Keratinocyte (primary cell): ENCODE results near the gene SSH2. TPM values are rescaled to one million over a fixed set of nuclear protein-coding genes. Genes with fewer than 3 reads are reported as not detected.

ENCODE experiments used
- DNase-seq: peaks from one replicate; pipeline ENCODE4 v3.0.0-alpha.2; 2011; ENCODE audit warnings: low read depth, missing footprints, low spot score
- FAIRE-seq: peaks from 2 replicates; lab custom pipeline; 2011; peaks lifted over from hg19 to GRCh38; lab: Jason Lieb, UNC
- H2AFZ ChIP-seq: 2 replicates; pipeline ENCODE4 v1.6.0; 2012; ENCODE audit warnings: low read length, control low read depth, inconsistent platforms; ENCODE audit not compliant: control insufficient read depth
- H3K27ac ChIP-seq: 2 replicates; pipeline ENCODE4 v1.5.1; 2011; ENCODE audit warnings: low read length; ENCODE audit not compliant: control insufficient read depth, insufficient read depth
- H3K27me3 ChIP-seq: 3 replicates; pipeline ENCODE4 v1.6.0; 2011; ENCODE audit warnings: low read length; ENCODE audit not compliant: control insufficient read depth, insufficient read depth; ENCODE audit errors: extremely low read depth
- H3K36me3 ChIP-seq, 2 experiments: 2 replicates in 1 of 2; 3 replicates in 1 of 2; pipeline ENCODE4 v1.5.1; 2011; ENCODE audit warnings: low read length in 2 of 2, mild to moderate bottlenecking in 1 of 2; ENCODE audit not compliant: control insufficient read depth in 2 of 2, insufficient read depth in 2 of 2; ENCODE audit errors: extremely low read depth in 1 of 2
- H3K4me1 ChIP-seq: 3 replicates; pipeline ENCODE4 v1.5.1; 2011; ENCODE audit warnings: low read length; ENCODE audit not compliant: control insufficient read depth, insufficient read depth; ENCODE audit errors: extremely low read depth
- H3K4me2 ChIP-seq: 3 replicates; pipeline ENCODE4 v1.6.0; 2011; ENCODE audit warnings: low read depth, low read length; ENCODE audit not compliant: control insufficient read depth, insufficient read depth; ENCODE audit errors: extremely low read depth
- H3K4me3 ChIP-seq, 3 experiments: fragments of 200-600 bp in 1 of 3; sonication (generic) in 1 of 3; 2 replicates in 2 of 3; 3 replicates in 1 of 3; pipeline ENCODE4 v1.5.1; 2011 to 2016; ENCODE audit warnings: low read length in 3 of 3, mild to moderate bottlenecking in 3 of 3, control low read depth in 2 of 3, inconsistent platforms in 1 of 3, low read depth in 1 of 3, mixed read lengths in 1 of 3, mixed run types in 1 of 3, moderate library complexity in 1 of 3; ENCODE audit not compliant: control insufficient read depth in 2 of 3, insufficient read depth in 2 of 3; ENCODE audit errors: extremely low read depth in 1 of 3
- H3K79me2 ChIP-seq: 2 replicates; pipeline ENCODE4 v1.6.0; 2012; ENCODE audit warnings: low read length; ENCODE audit not compliant: control insufficient read depth, insufficient read depth
- H3K9ac ChIP-seq: 3 replicates; pipeline ENCODE4 v1.6.0; 2011; ENCODE audit warnings: low read length; ENCODE audit not compliant: control insufficient read depth, insufficient read depth; ENCODE audit errors: extremely low read depth
- H3K9me1 ChIP-seq: 3 replicates; pipeline ENCODE4 v1.6.0; 2011; ENCODE audit warnings: low read length; ENCODE audit not compliant: control insufficient read depth, insufficient read depth; ENCODE audit errors: extremely low read depth
- H3K9me3 ChIP-seq: 2 replicates; pipeline ENCODE4 v1.5.1; 2012; ENCODE audit warnings: low read depth, low read length; ENCODE audit not compliant: control insufficient read depth
- H4K20me1 ChIP-seq: 3 replicates; pipeline ENCODE4 v1.6.0; 2011; ENCODE audit warnings: low read length; ENCODE audit not compliant: control insufficient read depth, insufficient read depth; ENCODE audit errors: extremely low read depth
- EZH2 ChIP-seq: IDR thresholded peaks from one replicate; pipeline ENCODE4 v1.6.1; 2012; ENCODE audit warnings: inconsistent platforms, mild to moderate bottlenecking, low read length, moderate library complexity
- dilution Hi-C: fragments of 300-500 bp; cut with MboI; formaldehyde crosslinking; loops from one replicate; pipeline ENCODE4 v1.7.0; 2020; ENCODE audit warnings: low sequenced_read_pairs; ENCODE audit not compliant: extremely low pct_ligation_motif_present
- polyA plus RNA-seq, 5 experiments: library from polyadenylated mRNA; depleted of rRNA in 3 of 5; stranded (reverse) in 3 of 5; stranded (forward) in 1 of 5; unstranded in 1 of 5; fragments of >200 nt; gene quantifications; 1 replicate in 1 of 5; 2 replicates in 3 of 5; 3 replicates in 1 of 5; pipeline versions ENCODE4 v1.2.1 to v1.2.3, GENCODE V29; 2011 to 2012; ENCODE audit warnings: missing spikeins in 2 of 5, low read depth in 1 of 5, low replicate concordance in 1 of 5
- TF ChIP-seq, protein P1 (sequence below), 3 experiments: IDR thresholded peaks in 1 of 3; conservative IDR thresholded peaks in 1 of 3; optimal IDR thresholded peaks in 1 of 3; 2 replicates in 2 of 3; 3 replicates in 1 of 3; pipeline versions ENCODE3 to v1.5.1; 2011; ENCODE audit warnings: low read length in 3 of 3, mild to moderate bottlenecking in 3 of 3, moderate library complexity in 2 of 3, control low read depth in 1 of 3, inconsistent platforms in 1 of 3; ENCODE audit not compliant: insufficient read depth in 2 of 3; ENCODE audit errors: extremely low read depth in 1 of 3

SSH2 gene
- polyA plus RNA-seq, 1 donor (not counting 4 experiments of a cell fraction or from before 2014, with no cell fraction given): 13.9 TPM

DNA sequence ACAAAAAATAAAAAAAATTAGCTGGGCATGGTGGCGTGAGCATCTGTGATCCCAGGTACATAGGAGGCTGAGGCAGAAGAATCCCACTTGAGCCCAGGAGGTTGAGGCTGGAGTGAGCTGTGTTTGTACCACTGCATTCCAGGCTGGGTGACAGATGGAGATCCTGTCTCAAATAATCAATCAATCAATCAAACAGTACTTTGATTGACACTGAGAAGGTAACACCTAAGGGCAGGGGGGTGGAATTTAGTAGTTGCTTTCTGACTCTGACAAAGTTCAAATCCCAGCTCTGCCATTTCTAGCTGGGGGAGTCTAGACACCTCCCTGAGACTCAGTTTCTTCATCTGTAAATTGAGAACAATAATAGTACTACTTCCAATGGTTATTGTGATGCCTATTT is 12.0 kb downstream of the SSH2 start:
- H3K9ac ChIP-seq: no peak overlapping the region
- no peak for FAIRE-seq
- TF ChIP-seq EZH2: no peak
- TF ChIP-seq, protein P1, sequence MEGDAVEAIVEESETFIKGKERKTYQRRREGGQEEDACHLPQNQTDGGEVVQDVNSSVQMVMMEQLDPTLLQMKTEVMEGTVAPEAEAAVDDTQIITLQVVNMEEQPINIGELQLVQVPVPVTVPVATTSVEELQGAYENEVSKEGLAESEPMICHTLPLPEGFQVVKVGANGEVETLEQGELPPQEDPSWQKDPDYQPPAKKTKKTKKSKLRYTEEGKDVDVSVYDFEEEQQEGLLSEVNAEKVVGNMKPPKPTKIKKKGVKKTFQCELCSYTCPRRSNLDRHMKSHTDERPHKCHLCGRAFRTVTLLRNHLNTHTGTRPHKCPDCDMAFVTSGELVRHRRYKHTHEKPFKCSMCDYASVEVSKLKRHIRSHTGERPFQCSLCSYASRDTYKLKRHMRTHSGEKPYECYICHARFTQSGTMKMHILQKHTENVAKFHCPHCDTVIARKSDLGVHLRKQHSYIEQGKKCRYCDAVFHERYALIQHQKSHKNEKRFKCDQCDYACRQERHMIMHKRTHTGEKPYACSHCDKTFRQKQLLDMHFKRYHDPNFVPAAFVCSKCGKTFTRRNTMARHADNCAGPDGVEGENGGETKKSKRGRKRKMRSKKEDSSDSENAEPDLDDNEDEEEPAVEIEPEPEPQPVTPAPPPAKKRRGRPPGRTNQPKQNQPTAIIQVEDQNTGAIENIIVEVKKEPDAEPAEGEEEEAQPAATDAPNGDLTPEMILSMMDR (optimal IDR thresholded peaks at IDR 0.05 in 1 of 3, IDR thresholded peaks at IDR 0.05 in 1 of 3, conservative IDR thresholded peaks at IDR 0.05 in 1 of 3; ENCODE audit: extremely low read depth in 1 of 3, insufficient read depth in 2 of 3, low read length in 3 of 3): no peak
- DNase-seq: no peak
- H2AFZ ChIP-seq: no peak overlapping the region
- H3K36me3 ChIP-seq: no peaks in the 10 kb centered on the region
- H3K4me1 ChIP-seq: peaks cover 20% of the 10 kb centered on the region
- H3K9me3 ChIP-seq: no peaks in the 10 kb centered on the region
- H3K79me2 ChIP-seq: peaks cover 68% of the 10 kb centered on the region
- no peak overlapping the region for H3K4me2 ChIP-seq
- peaks cover 4% of the 10 kb centered on the region for H3K9me1 ChIP-seq
- H3K4me3 ChIP-seq: no peak overlapping the region
- H4K20me1 ChIP-seq: no peaks in the 10 kb centered on the region
- no peak overlapping the region for H3K27ac ChIP-seq
- dilution Hi-C loops: loop anchor here (10.0 kb wide), 1 partner anchor 293 kb away; the partner anchor contains the start of gene CORO6
- H3K27me3 ChIP-seq: no peaks in the 10 kb centered on the region

DNA sequence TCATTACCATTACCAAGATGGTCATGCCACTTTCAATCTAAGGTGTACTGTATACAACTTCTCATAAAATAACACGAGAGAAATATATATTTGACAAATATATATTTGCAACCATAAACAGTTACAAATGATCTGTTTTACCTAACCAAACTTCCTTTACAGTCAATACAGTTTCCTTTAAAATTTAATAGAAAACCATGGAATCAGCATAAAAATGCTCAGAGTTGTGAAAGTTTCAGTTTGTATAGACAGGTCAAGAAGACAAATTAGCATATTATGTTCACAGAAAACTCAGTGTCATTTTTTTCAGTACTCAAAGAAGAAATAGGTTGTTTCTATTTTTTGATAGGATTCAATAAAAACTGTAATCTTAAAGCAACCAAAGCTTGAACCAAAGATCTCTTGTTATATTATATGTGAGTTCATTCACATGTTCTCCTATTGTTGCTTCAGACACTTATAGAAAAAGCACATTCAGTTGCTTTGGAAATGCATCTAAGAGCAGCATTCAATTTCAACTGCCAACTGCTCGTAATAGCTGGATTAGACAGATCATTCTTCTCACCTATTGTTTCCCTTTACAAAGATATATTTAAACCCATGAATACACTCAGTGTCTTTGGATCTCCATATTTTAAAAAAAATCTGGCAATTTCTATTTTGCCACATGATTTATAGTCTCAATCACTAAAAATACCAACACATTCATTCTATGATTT is 15.1 kb downstream of the SSH2 start:
- dilution Hi-C loops: loop anchor here (10.0 kb wide), 1 partner anchor 290 kb away; the partner anchor contains the start of gene CORO6
- no peak for DNase-seq
- peaks cover 61% of the 10 kb centered on the region for H3K79me2 ChIP-seq
- H3K9me3 ChIP-seq: no peaks in the 10 kb centered on the region
- H4K20me1 ChIP-seq: no peaks in the 10 kb centered on the region
- no peak overlapping the region for H2AFZ ChIP-seq
- no peak overlapping the region for H3K9ac ChIP-seq
- TF ChIP-seq EZH2: no peak
- TF ChIP-seq, protein P1 (optimal IDR thresholded peaks at IDR 0.05 in 1 of 3, IDR thresholded peaks at IDR 0.05 in 1 of 3, conservative IDR thresholded peaks at IDR 0.05 in 1 of 3; ENCODE audit: extremely low read depth in 1 of 3, insufficient read depth in 2 of 3, low read length in 3 of 3): no peak
- H3K36me3 ChIP-seq: no peaks in the 10 kb centered on the region
- no peak overlapping the region for H3K4me2 ChIP-seq
- H3K27ac ChIP-seq: no peak overlapping the region
- no peaks in the 10 kb centered on the region for H3K27me3 ChIP-seq
- H3K9me1 ChIP-seq: no peaks in the 10 kb centered on the region
- peak; percentile 5 for FAIRE-seq
- peaks cover 17% of the 10 kb centered on the region for H3K4me1 ChIP-seq
- no peak overlapping the region for H3K4me3 ChIP-seq
